ENCODE data around the gene SAMD10. TPM values are rescaled to one million over a fixed set of nuclear protein-coding genes. Genes with fewer than 3 reads are reported as not detected.

The SAMD10 gene
- total RNA-seq, 4 donors from 2014 or later: 0.62 to 4.6 (median 1.9) TPM

- H3K4me1 ChIP-seq: peaks cover 0 to 60% (median 42%) of the 10 kb centered on the region in 3 donors
- H3K27me3 ChIP-seq: no peaks in the 10 kb centered on the region
- H3K4me3 ChIP-seq: peak overlapping the region; percentile 42 to 99
- WGBS, 2 donors (ENCODE audit: low coverage in 1 of 2): 0 to 2% methylated on average over 11 to 15 of the region's 15 CpGs
- no peaks in the 10 kb centered on the region for H3K9me3 ChIP-seq
- ATAC-seq: no peak
- peaks cover 0 to 33% of the 10 kb centered on the region in 2 donors for H3K36me3 ChIP-seq
- no peak for TF ChIP-seq POLR2A (IDR thresholded peaks at IDR 0.05)
- TF ChIP-seq EP300 (IDR thresholded peaks at IDR 0.05): no peak
- TF ChIP-seq POLR2AphosphoS5 (IDR thresholded peaks at IDR 0.05): no peak
- TF ChIP-seq CTCF (IDR thresholded peaks at IDR 0.05): no peak
- H3K27ac ChIP-seq: peak overlapping the region in 3 of 4 donors; percentile 72 to 95 (median 80)
Observed at GRCh38 chr20:63956664-63957003, 22.8 kb downstream of the SAMD10 start.

DNA sequence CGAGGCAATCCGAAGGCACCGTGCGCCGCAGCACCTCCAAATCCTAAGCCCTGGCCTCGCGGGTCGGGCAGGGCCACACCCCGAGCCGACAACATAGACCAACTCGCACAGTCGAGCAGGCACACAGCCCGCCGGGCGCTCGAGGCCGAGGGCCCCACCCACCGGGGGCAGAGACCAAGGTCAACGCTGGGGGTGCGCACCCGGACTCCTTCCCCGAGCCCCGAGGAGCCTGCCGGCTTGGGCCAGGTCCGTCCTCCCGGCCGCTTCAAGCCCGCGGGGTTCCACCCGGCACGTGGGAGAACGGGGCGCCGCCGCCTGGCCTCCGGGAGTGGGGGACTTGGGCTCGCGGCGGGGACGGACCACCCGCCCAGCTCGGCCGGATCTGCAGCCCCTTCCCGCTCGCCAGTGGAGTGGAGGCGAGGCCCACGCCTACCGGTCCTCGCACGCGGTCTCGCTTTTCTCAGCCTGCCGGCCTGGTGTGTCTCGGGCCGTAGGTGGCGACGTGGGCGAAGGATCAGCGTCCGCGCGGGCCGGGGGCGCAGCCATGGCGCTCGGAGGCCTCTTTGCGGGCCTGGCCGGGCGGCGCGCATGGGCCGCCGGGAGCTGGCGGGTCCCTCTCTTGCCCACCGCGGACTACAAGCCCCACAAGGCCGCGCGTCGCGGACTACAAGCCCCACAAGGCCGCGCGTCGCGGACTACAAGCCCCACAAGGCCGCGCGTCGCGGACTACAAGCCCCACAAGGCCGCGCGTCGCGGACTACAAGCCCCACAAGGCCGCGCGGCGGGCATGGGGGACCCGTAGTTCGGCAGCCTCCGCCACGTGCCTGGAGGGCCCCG lies 23.4 kb downstream of the SAMD10 start, which contains the start of gene UCKL1:
TSS of gene UCKL1 (minus strand) at position 590 of the 837 bp plus-strand sequence. CDS start at position 546, 44 bp downstream.
- 0% methylated on average over 13 of the region's 105 CpGs; no CpG with 5 or more reads in 1 of the 2 donors for WGBS, 2 donors (ENCODE audit: low coverage in 1 of 2)
- Histone ChIP-seq H3K9me3 (no peaks in the 10 kb centered on the region), H3K27me3 (no peaks in the 10 kb centered on the region), H3K4me1 (peaks cover 0 to 66% (median 48%) of the 10 kb centered on the region in 3 donors), H3K4me3 (peak within 1 kb of the TSS; percentile 81 to 99), H3K36me3 (peaks cover 0 to 27% of the 10 kb centered on the region in 2 donors), H3K27ac (peak within 1 kb of the TSS; percentile 79 to 97 (median 95))
- peak; percentile 82 to 84 for TF ChIP-seq POLR2A (IDR thresholded peaks at IDR 0.05)
- TF ChIP-seq POLR2AphosphoS5 (IDR thresholded peaks at IDR 0.05): peak; percentile 42
- TF ChIP-seq EP300 (IDR thresholded peaks at IDR 0.05): no peak
- no peak for TF ChIP-seq CTCF (IDR thresholded peaks at IDR 0.05)
- peak; percentile 88 for ATAC-seq

DNA sequence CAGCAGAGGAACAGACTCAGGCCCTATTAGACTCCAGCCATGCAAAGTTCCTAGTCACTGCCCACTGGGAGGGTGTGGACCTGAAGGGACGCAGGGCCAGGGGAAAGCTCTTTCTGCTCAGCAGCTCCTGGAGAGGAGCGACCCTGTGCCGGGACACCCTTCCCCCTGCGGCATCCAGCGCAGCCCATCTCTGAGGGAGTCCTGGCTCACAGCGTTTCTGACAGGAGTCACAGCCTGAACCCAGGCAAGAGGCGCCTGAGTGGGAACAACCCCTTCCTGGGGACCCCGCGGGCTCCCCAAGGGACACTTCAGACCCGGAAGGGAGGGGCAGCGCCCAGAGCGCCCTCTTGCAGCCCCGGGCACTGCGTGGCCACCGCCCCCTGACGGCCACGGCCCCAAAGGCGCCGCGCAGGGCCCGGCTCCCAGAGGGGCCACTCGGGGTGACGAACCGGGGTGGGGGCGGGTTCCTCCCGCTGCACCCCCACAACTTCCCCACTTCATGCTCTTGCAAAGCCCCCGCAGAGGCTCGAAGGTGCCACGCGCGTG lies 24.1 kb downstream of the SAMD10 start:
- TF ChIP-seq POLR2A (IDR thresholded peaks at IDR 0.05): no peak
- TF ChIP-seq CTCF (IDR thresholded peaks at IDR 0.05): peak in 3 of 4 experiments; percentile 36 to 71 (median 38)
- no peak for TF ChIP-seq POLR2AphosphoS5 (IDR thresholded peaks at IDR 0.05)
- no peak for TF ChIP-seq EP300 (IDR thresholded peaks at IDR 0.05)
- Histone ChIP-seq H3K4me1 (peaks cover 2 to 73% (median 55%) of the 10 kb centered on the region in 3 donors), H3K9me3 (no peaks in the 10 kb centered on the region), H3K36me3 (peaks cover 0 to 20% of the 10 kb centered on the region in 2 donors), H3K27me3 (no peaks in the 10 kb centered on the region), H3K27ac (peak overlapping the region; percentile 79 to 97 (median 95)), H3K4me3 (peak overlapping the region; percentile 81 to 99)
- 0% methylated on average over 1 to 6 of the region's 31 CpGs for WGBS, 2 donors (ENCODE audit: low coverage in 1 of 2)
- ATAC-seq: no peak

GRCh38 chr20:63953764-63954429 lies 25.5 kb downstream of the SAMD10 start:
- H3K27me3 ChIP-seq: no peaks in the 10 kb centered on the region
- no peaks in the 10 kb centered on the region for H3K9me3 ChIP-seq
- H3K36me3 ChIP-seq: peaks cover 0 to 6% of the 10 kb centered on the region in 2 donors
- TF ChIP-seq EP300 (IDR thresholded peaks at IDR 0.05) (no peak), POLR2AphosphoS5 (IDR thresholded peaks at IDR 0.05) (no peak), CTCF (IDR thresholded peaks at IDR 0.05) (no peak), POLR2A (IDR thresholded peaks at IDR 0.05) (no peak)
- peak overlapping the region in 3 of 4 donors; percentile 95 to 97 (median 95) for H3K27ac ChIP-seq
- WGBS, 2 donors (ENCODE audit: low coverage in 1 of 2): 36 to 40% methylated on average over 3 to 5 of the region's 13 CpGs
- peak overlapping the region in 1 of 2 donors; percentile 99 for H3K4me3 ChIP-seq
- no peak for ATAC-seq
- peaks cover 2 to 88% (median 70%) of the 10 kb centered on the region in 3 donors for H3K4me1 ChIP-seq
